Measurements from ENCODE around the gene KIF26B. TPM values are rescaled to one million over a fixed set of nuclear protein-coding genes. Genes with fewer than 3 reads are reported as not detected.

Gene KIF26B
- total and polyA plus RNA-seq, 2 experiments from 2014 or later, result 0.03 to 0.76 TPM

DNA sequence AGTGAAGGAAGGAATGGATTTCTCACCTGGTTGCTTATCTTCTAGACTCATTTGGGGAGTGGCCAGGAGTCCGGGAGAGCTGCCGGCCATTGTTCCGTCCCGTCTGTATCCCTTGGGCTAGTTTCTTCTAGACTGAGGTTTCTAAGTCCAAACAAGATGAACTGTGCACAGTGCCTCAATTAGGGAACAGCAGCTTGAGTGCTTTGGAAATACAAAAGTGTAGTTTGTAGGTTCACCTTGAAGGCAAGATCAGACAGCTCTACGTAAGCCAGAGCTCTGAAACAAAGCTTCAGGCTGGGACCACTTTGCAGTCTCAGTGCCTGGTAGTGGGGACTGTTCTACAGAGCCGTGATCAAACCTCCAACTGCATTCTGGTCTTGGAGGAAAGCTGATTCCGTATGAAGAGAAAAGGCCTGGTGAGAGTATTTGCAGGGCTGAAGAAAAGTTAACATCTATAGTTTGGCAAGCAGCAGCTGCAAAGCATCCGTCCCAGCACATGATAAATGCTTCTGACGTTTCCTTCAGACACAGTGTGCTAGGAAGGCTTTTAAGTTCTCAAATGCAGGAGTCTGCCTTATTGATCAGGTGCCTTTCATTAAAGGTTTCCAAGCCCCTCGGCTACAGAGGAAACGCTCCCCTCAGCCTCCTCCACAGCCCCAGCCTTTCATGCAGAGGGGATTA, 432.8 kb downstream of the KIF26B start:
- Mint-ChIP-seq H3K4me1 (peaks cover 2% of the 10 kb centered on the region; the same call in 1 of the 3 replicates), H3K27me3 (ENCODE audit: insufficient read depth, low read depth, poor library complexity) (peaks cover 1% of the 10 kb centered on the region), H3K9me3 (no peaks in the 10 kb centered on the region), H3K27ac (no peak overlapping the region), H3K4me3 (no peak overlapping the region), H3K36me3 (ENCODE audit: low read depth) (no peaks in the 10 kb centered on the region)
- DNase-seq (ENCODE audit: low spot score) (no peak), ATAC-seq (no peak)
- Histone ChIP-seq H3K36me3 (ENCODE audit: insufficient read depth) (no peaks in the 10 kb centered on the region), H3K79me2 (replicated peaks; ENCODE audit: insufficient read depth) (no peaks in the 10 kb centered on the region), H3K9me2 (ENCODE audit: insufficient read depth) (no peaks in the 10 kb centered on the region), H3K4me3 (no peak overlapping the region), H3K4me2 (no peak overlapping the region), H3K27me3 (ENCODE audit: insufficient read depth) (no peaks in the 10 kb centered on the region), H2AFZ (no peak overlapping the region), H3K27ac (ENCODE audit: low read depth) (no peak overlapping the region), H4K20me1 (replicated peaks; ENCODE audit: insufficient read depth) (no peaks in the 10 kb centered on the region), H3F3A (replicated peaks; ENCODE audit: low read depth) (no peaks in the 10 kb centered on the region), H3K4me1 (ENCODE audit: insufficient read depth) (no peaks in the 10 kb centered on the region)
- TF ChIP-seq EZH2 (IDR thresholded peaks at IDR 0.05; ENCODE audit: low read depth, unreplicated experiment), result no peak
- no peak for TF ChIP-seq ZNF331 (CRISPR knock-in tag; IDR thresholded peaks at IDR 0.05; ENCODE audit: low read depth)
- TF ChIP-seq, protein P1, sequence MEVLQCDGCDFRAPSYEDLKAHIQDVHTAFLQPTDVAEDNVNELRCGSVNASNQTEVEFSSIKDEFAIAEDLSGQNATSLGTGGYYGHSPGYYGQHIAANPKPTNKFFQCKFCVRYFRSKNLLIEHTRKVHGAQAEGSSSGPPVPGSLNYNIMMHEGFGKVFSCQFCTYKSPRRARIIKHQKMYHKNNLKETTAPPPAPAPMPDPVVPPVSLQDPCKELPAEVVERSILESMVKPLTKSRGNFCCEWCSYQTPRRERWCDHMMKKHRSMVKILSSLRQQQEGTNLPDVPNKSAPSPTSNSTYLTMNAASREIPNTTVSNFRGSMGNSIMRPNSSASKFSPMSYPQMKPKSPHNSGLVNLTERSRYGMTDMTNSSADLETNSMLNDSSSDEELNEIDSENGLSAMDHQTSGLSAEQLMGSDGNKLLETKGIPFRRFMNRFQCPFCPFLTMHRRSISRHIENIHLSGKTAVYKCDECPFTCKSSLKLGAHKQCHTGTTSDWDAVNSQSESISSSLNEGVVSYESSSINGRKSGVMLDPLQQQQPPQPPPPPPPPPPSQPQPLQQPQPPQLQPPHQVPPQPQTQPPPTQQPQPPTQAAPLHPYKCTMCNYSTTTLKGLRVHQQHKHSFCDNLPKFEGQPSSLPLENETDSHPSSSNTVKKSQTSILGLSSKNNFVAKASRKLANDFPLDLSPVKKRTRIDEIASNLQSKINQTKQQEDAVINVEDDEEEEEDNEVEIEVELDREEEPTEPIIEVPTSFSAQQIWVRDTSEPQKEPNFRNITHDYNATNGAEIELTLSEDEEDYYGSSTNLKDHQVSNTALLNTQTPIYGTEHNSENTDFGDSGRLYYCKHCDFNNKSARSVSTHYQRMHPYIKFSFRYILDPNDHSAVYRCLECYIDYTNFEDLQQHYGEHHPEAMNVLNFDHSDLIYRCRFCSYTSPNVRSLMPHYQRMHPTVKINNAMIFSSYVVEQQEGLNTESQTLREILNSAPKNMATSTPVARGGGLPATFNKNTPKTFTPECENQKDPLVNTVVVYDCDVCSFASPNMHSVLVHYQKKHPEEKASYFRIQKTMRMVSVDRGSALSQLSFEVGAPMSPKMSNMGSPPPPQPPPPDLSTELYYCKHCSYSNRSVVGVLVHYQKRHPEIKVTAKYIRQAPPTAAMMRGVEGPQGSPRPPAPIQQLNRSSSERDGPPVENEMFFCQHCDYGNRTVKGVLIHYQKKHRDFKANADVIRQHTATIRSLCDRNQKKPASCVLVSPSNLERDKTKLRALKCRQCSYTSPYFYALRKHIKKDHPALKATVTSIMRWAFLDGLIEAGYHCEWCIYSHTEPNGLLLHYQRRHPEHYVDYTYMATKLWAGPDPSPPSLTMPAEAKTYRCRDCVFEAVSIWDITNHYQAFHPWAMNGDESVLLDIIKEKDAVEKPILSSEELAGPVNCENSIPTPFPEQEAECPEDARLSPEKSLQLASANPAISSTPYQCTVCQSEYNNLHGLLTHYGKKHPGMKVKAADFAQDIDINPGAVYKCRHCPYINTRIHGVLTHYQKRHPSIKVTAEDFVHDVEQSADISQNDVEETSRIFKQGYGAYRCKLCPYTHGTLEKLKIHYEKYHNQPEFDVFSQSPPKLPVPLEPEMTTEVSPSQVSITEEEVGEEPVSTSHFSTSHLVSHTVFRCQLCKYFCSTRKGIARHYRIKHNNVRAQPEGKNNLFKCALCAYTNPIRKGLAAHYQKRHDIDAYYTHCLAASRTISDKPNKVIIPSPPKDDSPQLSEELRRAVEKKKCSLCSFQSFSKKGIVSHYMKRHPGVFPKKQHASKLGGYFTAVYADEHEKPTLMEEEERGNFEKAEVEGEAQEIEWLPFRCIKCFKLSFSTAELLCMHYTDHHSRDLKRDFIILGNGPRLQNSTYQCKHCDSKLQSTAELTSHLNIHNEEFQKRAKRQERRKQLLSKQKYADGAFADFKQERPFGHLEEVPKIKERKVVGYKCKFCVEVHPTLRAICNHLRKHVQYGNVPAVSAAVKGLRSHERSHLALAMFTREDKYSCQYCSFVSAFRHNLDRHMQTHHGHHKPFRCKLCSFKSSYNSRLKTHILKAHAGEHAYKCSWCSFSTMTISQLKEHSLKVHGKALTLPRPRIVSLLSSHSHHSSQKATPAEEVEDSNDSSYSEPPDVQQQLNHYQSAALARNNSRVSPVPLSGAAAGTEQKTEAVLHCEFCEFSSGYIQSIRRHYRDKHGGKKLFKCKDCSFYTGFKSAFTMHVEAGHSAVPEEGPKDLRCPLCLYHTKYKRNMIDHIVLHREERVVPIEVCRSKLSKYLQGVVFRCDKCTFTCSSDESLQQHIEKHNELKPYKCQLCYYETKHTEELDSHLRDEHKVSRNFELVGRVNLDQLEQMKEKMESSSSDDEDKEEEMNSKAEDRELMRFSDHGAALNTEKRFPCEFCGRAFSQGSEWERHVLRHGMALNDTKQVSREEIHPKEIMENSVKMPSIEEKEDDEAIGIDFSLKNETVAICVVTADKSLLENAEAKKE (CRISPR knock-in tag; IDR thresholded peaks at IDR 0.05), result no peak
- TF ChIP-seq, protein P2, sequence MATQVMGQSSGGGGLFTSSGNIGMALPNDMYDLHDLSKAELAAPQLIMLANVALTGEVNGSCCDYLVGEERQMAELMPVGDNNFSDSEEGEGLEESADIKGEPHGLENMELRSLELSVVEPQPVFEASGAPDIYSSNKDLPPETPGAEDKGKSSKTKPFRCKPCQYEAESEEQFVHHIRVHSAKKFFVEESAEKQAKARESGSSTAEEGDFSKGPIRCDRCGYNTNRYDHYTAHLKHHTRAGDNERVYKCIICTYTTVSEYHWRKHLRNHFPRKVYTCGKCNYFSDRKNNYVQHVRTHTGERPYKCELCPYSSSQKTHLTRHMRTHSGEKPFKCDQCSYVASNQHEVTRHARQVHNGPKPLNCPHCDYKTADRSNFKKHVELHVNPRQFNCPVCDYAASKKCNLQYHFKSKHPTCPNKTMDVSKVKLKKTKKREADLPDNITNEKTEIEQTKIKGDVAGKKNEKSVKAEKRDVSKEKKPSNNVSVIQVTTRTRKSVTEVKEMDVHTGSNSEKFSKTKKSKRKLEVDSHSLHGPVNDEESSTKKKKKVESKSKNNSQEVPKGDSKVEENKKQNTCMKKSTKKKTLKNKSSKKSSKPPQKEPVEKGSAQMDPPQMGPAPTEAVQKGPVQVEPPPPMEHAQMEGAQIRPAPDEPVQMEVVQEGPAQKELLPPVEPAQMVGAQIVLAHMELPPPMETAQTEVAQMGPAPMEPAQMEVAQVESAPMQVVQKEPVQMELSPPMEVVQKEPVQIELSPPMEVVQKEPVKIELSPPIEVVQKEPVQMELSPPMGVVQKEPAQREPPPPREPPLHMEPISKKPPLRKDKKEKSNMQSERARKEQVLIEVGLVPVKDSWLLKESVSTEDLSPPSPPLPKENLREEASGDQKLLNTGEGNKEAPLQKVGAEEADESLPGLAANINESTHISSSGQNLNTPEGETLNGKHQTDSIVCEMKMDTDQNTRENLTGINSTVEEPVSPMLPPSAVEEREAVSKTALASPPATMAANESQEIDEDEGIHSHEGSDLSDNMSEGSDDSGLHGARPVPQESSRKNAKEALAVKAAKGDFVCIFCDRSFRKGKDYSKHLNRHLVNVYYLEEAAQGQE (IDR thresholded peaks at IDR 0.05; ENCODE audit: unreplicated experiment), result no peak
- TF ChIP-seq STAT1 (IDR thresholded peaks at IDR 0.05; ENCODE audit: unreplicated experiment), result no peak
- no peak for TF ChIP-seq EZH2phosphoT487 (IDR thresholded peaks at IDR 0.05; ENCODE audit: unreplicated experiment)
- TF ChIP-seq POLR2AphosphoS5 (IDR thresholded peaks at IDR 0.05; ENCODE audit: low read depth), result no peak
